WTC11 (cell line): Measurements from ENCODE around the gene THBD.

Experiments used
- ARID4B ChIP-seq: sonication (generic); formaldehyde crosslinking; IDR thresholded peaks from 2 replicates; pipeline ENCODE4 v1.8.0; 2023; ENCODE audit warnings: missing genetic modification reagents, mild to moderate bottlenecking, borderline replicate concordance
- CTCF ChIP-seq: fragments of 200-600 bp; IDR thresholded peaks from 2 replicates; pipeline ENCODE4 v1.8.0; 2022; ENCODE audit warnings: antibody characterized with exemption
- MLX ChIP-seq: sonication (generic); formaldehyde crosslinking; IDR thresholded peaks from 2 replicates; pipeline ENCODE4 v1.8.1; 2023; ENCODE audit warnings: mild to moderate bottlenecking, missing genetic modification reagents, moderate library complexity

- TF ChIP-seq MLX (no peak), ARID4B (no peak), CTCF (no peak)
Measured at GRCh38 chr20:23003077-23003635, 46.3 kb downstream of the THBD start.
